ENCODE measurements around the gene GPR143.

- TF ChIP-seq CTCF (IDR thresholded peaks at IDR 0.05 in 8 of 11, conservative IDR thresholded peaks at IDR 0.05 in 3 of 11) (no peak), POLR2A (IDR thresholded peaks at IDR 0.05) (no peak)
These were observed 59.2 kb downstream of the GPR143 start for GRCh38 chrX:9706421-9706820.
